Endometrial microvascular endothelial cells (primary cell): ENCODE data around the gene BDNF. TPM values are rescaled to one million over a fixed set of nuclear protein-coding genes. Genes with fewer than 3 reads are reported as not detected.

Experiments
- in situ Hi-C: cut with HindIII; loops from 2 replicates; pipeline ENCODE4 v1.10.0; 2017; ENCODE audit warnings: low sequenced_read_pairs, low pct_unique_long_range_greater_than_20kb; ENCODE audit errors: inconsistent ontology term
- total RNA-seq: library from RNA; depleted of rRNA; stranded (reverse); fragments of >200 nt; gene quantifications from one replicate; pipeline ENCODE4 v1.2.3, GENCODE V29; 2015; ENCODE audit errors: inconsistent ontology term

The BDNF gene
- total RNA-seq, 1 donor from 2014 or later, result 6.1 TPM

DNA sequence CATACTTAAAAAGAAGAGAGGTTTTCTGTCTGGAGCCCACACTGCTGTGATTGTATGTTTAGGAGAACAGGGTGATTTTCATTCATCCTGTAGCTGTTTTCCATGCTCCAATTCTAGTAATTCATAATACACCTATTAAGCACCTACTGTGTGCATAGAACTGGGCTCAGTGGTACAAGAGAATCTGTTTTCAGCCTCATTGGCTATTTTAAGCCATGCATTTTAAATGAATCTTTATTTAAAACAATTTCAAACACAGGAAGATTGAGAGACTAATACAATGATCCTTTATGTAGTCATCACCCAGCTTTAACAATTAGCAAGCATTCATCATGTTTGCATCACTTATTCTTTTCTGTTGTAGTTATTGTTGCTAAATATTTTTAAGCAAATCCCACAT, 86.2 kb downstream of the BDNF start:
- in situ Hi-C loops, result no loop called here

DNA sequence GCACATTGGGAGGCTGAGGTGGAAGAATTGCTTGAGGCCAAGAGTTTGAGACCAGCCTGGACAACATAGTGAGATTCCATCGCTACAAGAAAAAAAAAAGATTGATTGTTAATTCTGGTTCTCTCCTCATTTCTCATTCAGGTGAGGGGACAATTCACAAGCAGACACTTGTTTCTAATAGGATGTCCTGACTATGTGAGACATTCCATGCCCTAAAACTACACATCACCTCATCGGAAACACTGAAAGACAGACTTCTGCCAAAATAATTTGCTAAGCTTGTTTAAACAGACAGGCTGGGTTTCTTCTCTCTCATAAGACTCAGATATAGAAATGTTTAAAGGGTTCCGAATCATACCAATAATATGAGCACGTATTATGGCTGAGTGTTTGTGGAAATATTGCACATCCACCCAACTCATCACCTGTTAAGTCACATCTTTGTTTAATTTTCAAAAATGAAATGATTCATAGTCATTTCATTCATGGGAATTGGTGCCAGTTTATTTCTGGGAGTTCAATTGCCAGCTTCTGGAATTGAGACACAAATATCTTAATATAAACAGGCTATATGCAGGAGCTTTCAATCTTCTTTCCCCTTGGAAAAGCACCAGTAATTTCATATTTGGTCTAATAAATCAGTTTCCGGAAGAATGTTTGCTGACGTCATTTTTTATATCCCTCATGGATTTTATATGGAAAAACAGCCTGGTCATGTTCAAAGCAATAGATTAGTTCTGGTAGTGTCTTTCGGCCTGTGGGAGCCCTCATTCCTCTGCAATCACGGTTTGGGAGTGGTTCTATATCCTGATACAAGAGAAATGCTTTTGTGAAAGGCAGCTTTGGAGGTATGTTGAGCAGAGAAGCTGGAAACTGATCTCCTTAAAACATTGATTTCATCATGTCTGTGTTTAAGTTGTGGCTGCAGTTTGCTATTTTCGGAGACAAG, 87.0 kb downstream of the BDNF start:
- in situ Hi-C loops, result no loop called here

DNA sequence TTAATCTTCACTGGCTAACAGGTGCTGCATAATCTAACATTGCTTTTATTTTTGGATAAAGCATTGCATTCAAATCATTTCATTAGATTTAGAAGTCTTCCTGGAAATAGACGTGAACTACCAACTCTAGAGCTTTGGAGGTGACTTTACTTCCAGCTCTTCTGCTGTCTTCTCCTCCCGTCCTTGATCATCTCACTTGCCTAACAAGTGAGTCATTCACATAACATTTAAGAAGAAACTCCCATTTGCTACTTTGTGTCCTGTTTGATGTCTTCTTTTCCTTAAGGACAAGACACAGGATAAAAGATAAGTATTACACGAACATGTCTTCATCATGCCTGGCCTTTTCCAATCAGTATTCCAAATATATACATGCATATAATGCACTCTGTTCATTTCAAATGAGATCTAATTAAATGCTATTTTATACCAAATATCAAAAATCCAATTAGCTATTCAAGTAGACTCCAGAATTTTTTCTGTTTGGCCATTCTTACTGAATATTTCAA, 88.3 kb downstream of the BDNF start:
- in situ Hi-C loops, result no loop called here

DNA sequence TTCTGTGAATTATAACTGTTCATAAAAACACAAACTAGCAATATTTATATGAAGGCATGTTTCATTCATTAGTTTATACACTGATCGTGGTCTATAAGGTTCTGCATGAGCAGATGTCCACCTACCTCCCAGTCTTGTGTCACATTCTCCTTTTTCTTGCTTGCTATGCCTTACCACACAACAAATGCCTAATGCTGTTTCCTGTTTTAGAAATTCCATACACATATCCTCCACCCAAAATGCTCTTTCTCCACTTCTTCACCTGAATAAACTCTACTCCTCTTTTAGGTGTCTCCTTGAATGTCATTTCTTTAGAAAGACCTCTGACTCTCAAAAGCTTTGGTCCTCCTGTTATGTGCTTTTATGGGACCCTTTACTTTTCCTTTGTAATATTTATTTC, 88.9 kb downstream of the BDNF start:
- in situ Hi-C loops, result no loop called here

DNA sequence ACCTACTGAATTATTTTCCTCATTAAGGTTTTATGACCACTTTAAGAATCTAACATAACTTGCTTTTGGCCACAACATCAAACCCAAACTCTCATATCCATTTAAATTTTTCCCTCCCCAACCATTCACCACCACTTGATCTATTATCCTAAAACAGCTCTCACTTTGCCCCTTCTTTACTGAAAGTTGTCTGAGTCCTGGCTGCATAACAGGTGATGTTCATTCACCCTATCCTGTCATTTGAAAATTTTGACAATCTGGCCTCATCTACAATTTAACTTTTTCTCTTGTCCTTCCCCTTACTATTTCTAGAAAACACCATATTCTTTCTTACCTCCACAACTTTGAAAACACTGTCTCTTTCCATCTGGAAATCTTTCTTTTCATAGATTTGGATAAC, 89.3 kb downstream of the BDNF start:
- in situ Hi-C loops, result no loop called here

DNA sequence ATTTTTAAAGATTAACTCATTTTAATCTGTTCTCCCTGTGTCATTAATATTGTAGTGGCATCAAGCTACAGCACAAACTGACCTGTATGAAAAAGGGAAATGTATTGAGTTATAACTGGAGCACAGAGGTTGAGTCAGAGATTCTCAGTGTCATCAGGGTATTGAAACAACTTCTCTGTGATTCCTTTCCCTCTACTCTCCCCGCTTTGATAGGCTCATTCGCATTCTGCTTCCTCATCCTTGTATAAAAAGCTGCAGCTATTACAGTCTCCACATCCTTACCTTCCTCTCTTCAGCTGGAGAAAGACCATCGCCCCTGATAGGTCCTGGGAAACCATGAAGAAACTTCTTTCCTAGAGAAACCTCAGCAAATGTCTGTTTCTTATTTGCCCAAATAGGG, 90.0 kb downstream of the BDNF start:
- in situ Hi-C loops, result no loop called here

DNA sequence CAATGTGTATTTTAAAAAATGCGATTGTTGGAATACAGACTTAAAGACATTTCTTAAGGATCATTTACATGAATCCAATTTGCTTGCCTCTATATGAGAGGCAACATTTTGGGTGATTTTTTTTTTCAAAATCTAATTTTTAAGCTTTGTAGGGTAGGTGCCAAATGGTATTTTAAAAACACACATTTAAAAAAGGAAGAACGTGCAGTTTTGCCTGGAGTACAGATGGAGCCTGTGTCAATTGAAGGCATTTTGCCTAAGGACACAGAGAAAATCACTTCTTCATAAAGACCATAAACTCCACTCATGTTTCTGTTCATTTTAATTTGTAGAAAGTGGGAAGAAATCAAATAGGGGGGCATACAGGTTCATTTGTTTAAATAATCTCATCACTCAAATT, 91.3 kb downstream of the BDNF start:
- in situ Hi-C loops, result no loop called here

DNA sequence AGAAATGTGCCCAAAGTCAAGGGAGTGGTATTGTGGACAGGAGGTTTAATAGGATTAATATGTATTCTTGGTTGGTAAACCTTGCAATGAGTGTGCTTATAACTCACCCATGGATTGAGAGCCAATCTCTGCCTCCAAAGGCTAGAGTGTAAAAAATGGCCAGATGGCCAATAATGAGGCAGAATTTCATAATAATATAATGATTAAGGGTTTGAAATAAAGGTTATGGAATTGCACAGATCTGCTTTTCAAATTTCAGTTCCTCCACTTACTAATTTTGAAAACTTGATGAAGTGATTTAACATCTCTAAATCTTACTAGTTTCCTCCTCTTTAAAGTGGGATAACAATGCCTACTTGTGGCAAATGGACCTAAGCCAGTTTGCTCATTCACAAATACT, 94.8 kb downstream of the BDNF start:
- in situ Hi-C loops, result no loop called here

Other genes with a start within 250 kb of the BDNF start
- gene LGR4, start 227.7 kb downstream of the BDNF start, total RNA-seq, result 3.7 TPM
- 36.6 TPM for gene LIN7C, start 193.7 kb downstream of the BDNF start, total RNA-seq